CD4-positive, alpha-beta memory T cell (primary cell): ENCODE data around the gene PAK1. TPM values are rescaled to one million over a fixed set of nuclear protein-coding genes. Genes with fewer than 3 reads are reported as not detected.
"Not testable (repeated sequence)": the region's sequence is repeated elsewhere in the genome, so short reads cannot be mapped to it uniquely, and the experiment has no call there.

ENCODE experiments used
- CTCF ChIA-PET: fragments of 350-600 bp; sonication (Branson Sonifier 250); formaldehyde crosslinking; loops from one replicate; lab custom pipeline; 2021; ENCODE audit warnings: inconsistent platforms; ENCODE audit not compliant: partially characterized antibody; lab: Charles Lee
- POLR2A ChIA-PET: fragments of 350-600 bp; sonication (Branson Sonifier 250); formaldehyde crosslinking; loops from one replicate; lab custom pipeline; 2021; ENCODE audit not compliant: partially characterized antibody; lab: Charles Lee
- DNase-seq, 5 donors: peaks; one replicate each; pipeline versions ENCODE4 v3.0.0 to v3.0.0-alpha.2; 2020 to 2022; ENCODE audit warnings: mixed read lengths in 1 of 5
- H3K27ac ChIP-seq: one replicate; pipeline ENCODE4 v1.7.0; 2013; ENCODE audit warnings: low read depth, low read length
- H3K27me3 ChIP-seq: 2 replicates; pipeline ENCODE4 v1.7.0; 2013; ENCODE audit warnings: mild to moderate bottlenecking, low read length, moderate library complexity; ENCODE audit not compliant: insufficient read depth
- H3K36me3 ChIP-seq: 2 replicates; pipeline ENCODE4 v1.7.0; 2013; ENCODE audit warnings: mild to moderate bottlenecking, low read length, moderate library complexity; ENCODE audit not compliant: insufficient read depth
- H3K4me1 ChIP-seq: 2 replicates; pipeline ENCODE4 v1.7.0; 2013; ENCODE audit warnings: mild to moderate bottlenecking, low read length, moderate library complexity; ENCODE audit not compliant: insufficient read depth
- H3K4me3 ChIP-seq, 2 donors: one replicate each; pipeline ENCODE4 v1.7.0; 2013; ENCODE audit warnings: low read length in 2 of 2, mild to moderate bottlenecking in 1 of 2
- H3K9me3 ChIP-seq, 2 donors: one replicate each; pipeline ENCODE4 v1.7.0; 2013; ENCODE audit warnings: low read length in 2 of 2, control low read depth in 1 of 2; ENCODE audit not compliant: control insufficient read depth in 1 of 2
- H3K27ac Mint-ChIP-seq, 7 donors: one replicate each; pipeline ENCODE4 v1.8.0; 2020 to 2021; ENCODE audit warnings: mixed read lengths in 7 of 7, mild to moderate bottlenecking in 6 of 7, inconsistent platforms in 3 of 7, moderate library complexity in 3 of 7
- H3K27me3 Mint-ChIP-seq, 2 donors: one replicate each; pipeline ENCODE4 v1.8.0; 2020 to 2021; ENCODE audit warnings: mixed read lengths in 2 of 2
- H3K36me3 Mint-ChIP-seq, 2 donors: one replicate each; pipeline ENCODE4 v1.8.0; 2020 to 2021; ENCODE audit warnings: mixed read lengths in 2 of 2, inconsistent platforms in 1 of 2, mild to moderate bottlenecking in 1 of 2
- H3K4me1 Mint-ChIP-seq, 4 donors: one replicate each; pipeline ENCODE4 v1.8.0; 2020 to 2021; ENCODE audit warnings: mixed read lengths in 4 of 4, mild to moderate bottlenecking in 1 of 4
- H3K4me3 Mint-ChIP-seq, 8 donors: one replicate each; pipeline ENCODE4 v1.8.0; 2020 to 2021; ENCODE audit warnings: mixed read lengths in 8 of 8, mild to moderate bottlenecking in 7 of 8, moderate library complexity in 6 of 8, inconsistent platforms in 3 of 8
- H3K9me3 Mint-ChIP-seq, 8 donors: one replicate each; pipeline ENCODE4 v1.8.0; 2020 to 2021; ENCODE audit warnings: mixed read lengths in 8 of 8, mild to moderate bottlenecking in 5 of 8, inconsistent platforms in 3 of 8, moderate library complexity in 1 of 8
- intact Hi-C: fragments of 100-400 bp; cut with micrococcal nuclease; formaldehyde crosslinking; loops from one replicate; pipeline ENCODE4 v1.15.1; 2023
- polyA plus RNA-seq, 2 donors: library from polyadenylated mRNA; unstranded; fragments of 300-500 nt; fragmentation: Illumina TruSeq; gene quantifications; one replicate each; pipeline ENCODE4 v1.2.3, GENCODE V29; 2021
- total RNA-seq, 2 experiments: library from RNA; stranded (reverse); gene quantifications; one replicate each; pipeline ENCODE4 v1.2.3, GENCODE V29; 2021

Gene PAK1
- total and polyA plus RNA-seq, 4 experiments from 2014 or later, result 9.3 to 10.4 (median 9.7) TPM

GRCh38 chr11:77502346-77502905 lies 28.5 kb upstream of the PAK1 start:
- no peak overlapping the region for H3K4me3 ChIP-seq
- H3K27ac ChIP-seq, result no peak overlapping the region
- Mint-ChIP-seq H3K36me3 (no peaks in the 10 kb centered on the region), H3K27me3 (peaks cover 5 to 34% of the 10 kb centered on the region in 2 donors), H3K9me3 (no peaks in the 10 kb centered on the region), H3K4me1 (no peaks in the 10 kb centered on the region), H3K4me3 (no peak overlapping the region), H3K27ac (no peak overlapping the region)
- H3K36me3 ChIP-seq, result no peaks in the 10 kb centered on the region
- CTCF ChIA-PET, result no interaction called here
- POLR2A ChIA-PET, result interaction anchor here (0.6 kb wide), 1 partner anchor 10 kb away, joined by 4 read pairs; no protein-coding TSS in a partner anchor
- H3K9me3 ChIP-seq, result no peaks in the 10 kb centered on the region
- DNase-seq, result no peak
- intact Hi-C loops, result no loop called here
- H3K27me3 ChIP-seq, result no peaks in the 10 kb centered on the region
- H3K4me1 ChIP-seq, result no peaks in the 10 kb centered on the region

GRCh38 chr11:77501758-77502157 lies 27.9 kb upstream of the PAK1 start:
- Histone ChIP-seq H3K4me3 (no peak overlapping the region), H3K27ac (no peak overlapping the region), H3K36me3 (no peaks in the 10 kb centered on the region), H3K27me3 (no peaks in the 10 kb centered on the region), H3K9me3 (no peaks in the 10 kb centered on the region), H3K4me1 (no peaks in the 10 kb centered on the region)
- H3K9me3 Mint-ChIP-seq, result no peaks in the 10 kb centered on the region
- no peaks in the 10 kb centered on the region for H3K36me3 Mint-ChIP-seq
- ChIA-PET CTCF (no interaction called here), POLR2A (no interaction called here)
- DNase-seq, result no peak
- no peak overlapping the region for H3K4me3 Mint-ChIP-seq
- peaks cover 7 to 35% of the 10 kb centered on the region in 2 donors for H3K27me3 Mint-ChIP-seq
- intact Hi-C loops, result no loop called here
- no peaks in the 10 kb centered on the region for H3K4me1 Mint-ChIP-seq
- no peak overlapping the region for H3K27ac Mint-ChIP-seq

GRCh38 chr11:77497368-77497767 lies 23.5 kb upstream of the PAK1 start:
- H3K9me3 Mint-ChIP-seq, result peaks cover 0 to 2% (median 0%) of the 10 kb centered on the region in 8 donors
- peaks cover 14 to 27% of the 10 kb centered on the region in 2 donors for H3K27me3 Mint-ChIP-seq
- H3K4me3 ChIP-seq, result no peak overlapping the region
- no peaks in the 10 kb centered on the region for H3K27me3 ChIP-seq
- no peak overlapping the region for H3K27ac ChIP-seq
- no peak overlapping the region for H3K4me3 Mint-ChIP-seq
- no peak for DNase-seq
- ChIA-PET CTCF (no interaction called here), POLR2A (no interaction called here)
- intact Hi-C loops, result no loop called here
- H3K4me1 Mint-ChIP-seq, result no peaks in the 10 kb centered on the region
- H3K36me3 Mint-ChIP-seq, result no peaks in the 10 kb centered on the region
- no peaks in the 10 kb centered on the region for H3K4me1 ChIP-seq
- H3K9me3 ChIP-seq, result no peaks in the 10 kb centered on the region
- H3K27ac Mint-ChIP-seq, result no peak overlapping the region
- H3K36me3 ChIP-seq, result no peaks in the 10 kb centered on the region

- Histone ChIP-seq H3K27ac (no peak overlapping the region), H3K27me3 (no peaks in the 10 kb centered on the region), H3K9me3 (no peaks in the 10 kb centered on the region), H3K36me3 (no peaks in the 10 kb centered on the region), H3K4me3 (no peak overlapping the region), H3K4me1 (no peaks in the 10 kb centered on the region)
- Mint-ChIP-seq H3K27me3 (peaks cover 16 to 24% of the 10 kb centered on the region in 2 donors), H3K36me3 (no peaks in the 10 kb centered on the region), H3K4me3 (no peak overlapping the region), H3K27ac (no peak overlapping the region), H3K9me3 (peaks cover 0 to 2% (median 0%) of the 10 kb centered on the region in 8 donors), H3K4me1 (no peaks in the 10 kb centered on the region)
- CTCF ChIA-PET, result no interaction called here
- intact Hi-C loops, result no loop called here
- POLR2A ChIA-PET, result no interaction called here
- no peak for DNase-seq
These were observed 21.6 kb upstream of the PAK1 start for GRCh38 chr11:77495526-77495925.

- H3K4me1 Mint-ChIP-seq, POLR2A ChIA-PET, H3K9me3 ChIP-seq, H3K27ac ChIP-seq, intact Hi-C loops, H3K9me3 Mint-ChIP-seq, H3K27me3 ChIP-seq, DNase-seq, H3K4me1 ChIP-seq, H3K36me3 Mint-ChIP-seq, CTCF ChIA-PET, H3K4me3 Mint-ChIP-seq, H3K27ac Mint-ChIP-seq, H3K27me3 Mint-ChIP-seq, H3K4me3 ChIP-seq, H3K36me3 ChIP-seq: not testable (repeated sequence)
These were observed 16.1 kb upstream of the PAK1 start for GRCh38 chr11:77490035-77490434.

- peaks cover 0 to 1% (median 0%) of the 10 kb centered on the region in 8 donors for H3K9me3 Mint-ChIP-seq
- POLR2A ChIA-PET, result no interaction called here
- no peaks in the 10 kb centered on the region for H3K4me1 Mint-ChIP-seq
- H3K36me3 Mint-ChIP-seq, result no peaks in the 10 kb centered on the region
- H3K4me3 Mint-ChIP-seq, result no peak overlapping the region
- Histone ChIP-seq H3K9me3 (no peaks in the 10 kb centered on the region), H3K27ac (no peak overlapping the region), H3K4me3 (no peak overlapping the region), H3K36me3 (no peaks in the 10 kb centered on the region), H3K4me1 (no peaks in the 10 kb centered on the region), H3K27me3 (no peaks in the 10 kb centered on the region)
- intact Hi-C loops, result no loop called here
- DNase-seq, result no peak
- H3K27me3 Mint-ChIP-seq, result peaks cover 2 to 3% of the 10 kb centered on the region in 2 donors
- H3K27ac Mint-ChIP-seq, result no peak overlapping the region
- CTCF ChIA-PET, result no interaction called here
These were observed 13.9 kb upstream of the PAK1 start for GRCh38 chr11:77487790-77488189.

GRCh38 chr11:77479746-77480352 lies 6.0 kb upstream of the PAK1 start:
- H3K36me3 Mint-ChIP-seq, result no peaks in the 10 kb centered on the region
- H3K27me3 ChIP-seq, result no peaks in the 10 kb centered on the region
- intact Hi-C loops, result loop anchor here (10.0 kb wide), 2 partner anchors 415 to 515 kb away; partner anchors contain the start of genes CAPN5 and INTS4

More at GRCh38 chr11:77479746-77480352, 6.0 kb upstream of the PAK1 start:
- Mint-ChIP-seq H3K4me1 (peaks cover 0 to 4% (median under 1%) of the 10 kb centered on the region in 4 donors), H3K4me3 (no peak overlapping the region), H3K9me3 (peaks cover 0 to 1% (median 0%) of the 10 kb centered on the region in 8 donors), H3K27me3 (peaks cover 0 to 3% of the 10 kb centered on the region in 2 donors), H3K27ac (no peak overlapping the region)
- POLR2A ChIA-PET, result no interaction called here
- no peaks in the 10 kb centered on the region for H3K36me3 ChIP-seq
- H3K9me3 ChIP-seq, result no peaks in the 10 kb centered on the region
- no peak overlapping the region for H3K4me3 ChIP-seq
- H3K27ac ChIP-seq, result no peak overlapping the region
- CTCF ChIA-PET, result no interaction called here
- H3K4me1 ChIP-seq, result no peaks in the 10 kb centered on the region
- DNase-seq, result no peak
